Activated T-cell treated with anti-CD3 and anti-CD28 coated beads, Interleukin-2, amount 50 U/mL, for 24 hours (primary cell): ENCODE results near the gene SMARCB1.
A peak's percentile ranks its signal among the peaks of the same experiment; 100 is the strongest.
"Not testable (repeated sequence)": the region's sequence is repeated elsewhere in the genome, so short reads cannot be mapped to it uniquely, and the experiment has no call there.

Experiments
- DNase-seq: peaks from one replicate; pipeline ENCODE4 v3.0.0-alpha.2; 2020
- H3K27ac Mint-ChIP-seq: 2 replicates; pipeline ENCODE4 v1.8.0; 2020; ENCODE audit warnings: mild to moderate bottlenecking, mixed read lengths
- H3K27me3 Mint-ChIP-seq: 2 replicates; pipeline ENCODE4 v1.8.0; 2020; ENCODE audit warnings: mixed read lengths
- H3K36me3 Mint-ChIP-seq: 2 replicates; pipeline ENCODE4 v1.8.0; 2020; ENCODE audit warnings: low read depth, mixed read lengths
- H3K4me1 Mint-ChIP-seq: 2 replicates; pipeline ENCODE4 v1.8.0; 2020; ENCODE audit warnings: low read depth, mixed read lengths
- H3K4me3 Mint-ChIP-seq: 2 replicates; pipeline ENCODE4 v1.8.0; 2020; ENCODE audit warnings: mild to moderate bottlenecking, moderate library complexity, mixed read lengths
- H3K9me3 Mint-ChIP-seq: 2 replicates; pipeline ENCODE4 v1.8.0; 2020; ENCODE audit warnings: mixed read lengths

SMARCB1 gene

DNA sequence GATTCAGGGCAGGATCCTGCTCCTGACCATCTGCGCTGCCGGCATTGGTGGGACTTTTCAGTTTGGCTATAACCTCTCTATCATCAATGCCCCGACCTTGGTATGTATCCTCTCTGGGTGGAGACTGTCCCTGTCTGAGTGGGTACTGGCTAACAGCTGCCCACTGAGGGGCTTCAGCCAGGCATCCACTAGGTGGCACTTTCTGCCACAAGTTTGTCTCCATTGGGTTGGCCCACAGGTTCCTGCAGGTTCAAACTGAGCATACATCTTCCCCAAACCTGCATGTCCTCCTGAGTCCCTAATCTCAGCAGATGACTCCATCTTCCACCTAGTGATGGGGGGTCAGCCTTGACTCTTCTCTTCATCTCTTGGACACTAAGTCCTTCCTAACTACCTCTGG lies 75.3 kb downstream of the SMARCB1 start:
- Mint-ChIP-seq H3K27ac (peak overlapping the region; percentile 11), H3K4me3 (no peak overlapping the region), H3K4me1 (peaks cover 18% of the 10 kb centered on the region), H3K27me3 (no peaks in the 10 kb centered on the region), H3K9me3 (no peaks in the 10 kb centered on the region), H3K36me3 (no peaks in the 10 kb centered on the region)
- DNase-seq, result no peak

DNA sequence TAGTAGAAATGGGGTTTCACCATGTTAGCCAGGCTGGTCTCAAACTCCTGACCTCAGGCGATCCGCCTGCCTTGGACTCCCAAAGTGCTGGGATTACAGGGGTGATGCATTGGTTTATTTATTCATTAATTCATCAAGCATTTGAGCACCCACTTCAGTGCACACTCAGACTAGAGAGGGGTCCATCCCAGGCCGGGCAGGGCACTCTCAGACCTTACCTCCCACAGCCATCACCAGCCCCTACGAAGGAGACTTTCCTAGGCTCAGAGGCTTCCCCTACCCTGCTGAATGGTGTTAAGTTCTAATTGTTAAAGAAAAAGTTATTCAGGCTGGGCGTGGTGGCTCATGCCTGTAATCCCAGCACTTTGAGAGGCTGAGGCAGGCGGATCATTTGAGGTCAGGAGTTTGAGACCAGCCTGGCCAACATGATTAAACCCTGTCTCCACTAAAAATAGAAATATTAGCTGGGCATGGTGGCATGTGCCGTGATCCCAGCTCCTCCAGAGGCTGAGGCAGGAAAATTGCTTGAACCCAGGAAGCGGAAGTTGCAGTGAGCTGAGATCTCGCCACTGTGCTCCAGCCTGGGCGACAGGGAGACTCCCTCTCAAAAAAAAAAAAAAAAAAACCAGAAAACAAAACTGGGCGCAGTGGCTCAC lies 77.9 kb downstream of the SMARCB1 start:
- H3K27ac Mint-ChIP-seq, H3K4me3 Mint-ChIP-seq, DNase-seq, H3K27me3 Mint-ChIP-seq, H3K4me1 Mint-ChIP-seq, H3K9me3 Mint-ChIP-seq: not testable (repeated sequence)
- peaks cover 19% of the 10 kb centered on the region for H3K36me3 Mint-ChIP-seq

DNA sequence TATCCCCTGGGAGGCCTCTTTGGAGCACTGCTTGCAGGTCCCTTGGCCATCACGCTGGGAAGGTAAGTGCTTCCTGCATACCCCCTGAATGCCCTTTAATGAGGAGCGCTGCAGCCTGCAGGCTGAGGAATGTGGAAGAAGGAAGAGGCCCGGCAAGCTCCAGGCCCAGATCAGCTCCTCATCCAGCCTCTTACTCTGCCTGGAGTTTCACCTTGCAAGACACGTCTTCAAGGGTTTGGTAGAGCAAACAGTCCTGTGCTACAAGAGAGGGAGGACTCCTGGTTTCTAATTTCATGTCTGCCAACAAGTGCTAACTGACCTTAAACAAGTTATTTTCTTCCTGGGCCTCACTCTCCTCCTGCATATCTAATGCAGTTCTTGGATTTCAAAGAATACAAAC lies 81.8 kb downstream of the SMARCB1 start:
- H3K9me3 Mint-ChIP-seq, result no peaks in the 10 kb centered on the region
- H3K4me3 Mint-ChIP-seq, result no peak overlapping the region
- H3K27me3 Mint-ChIP-seq, result no peaks in the 10 kb centered on the region
- H3K36me3 Mint-ChIP-seq, result peaks cover 29% of the 10 kb centered on the region
- no peak for DNase-seq
- H3K4me1 Mint-ChIP-seq, result no peaks in the 10 kb centered on the region
- H3K27ac Mint-ChIP-seq, result no peak overlapping the region

DNA sequence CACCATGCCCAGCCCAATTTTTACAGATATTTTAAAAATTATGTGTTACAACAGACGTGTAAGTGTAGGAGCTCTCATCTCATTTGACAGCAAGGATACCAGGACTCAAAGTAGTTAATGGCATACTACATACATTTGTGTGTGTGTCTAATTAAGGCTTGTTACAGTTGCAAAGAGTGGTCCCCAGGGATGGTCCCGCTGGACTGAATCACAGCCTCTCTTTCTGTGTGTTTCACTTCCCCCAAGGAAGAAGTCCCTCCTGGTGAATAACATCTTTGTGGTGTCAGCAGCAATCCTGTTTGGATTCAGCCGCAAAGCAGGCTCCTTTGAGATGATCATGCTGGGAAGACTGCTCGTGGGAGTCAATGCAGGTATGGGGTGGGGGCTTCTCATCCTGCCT lies 88.1 kb downstream of the SMARCB1 start:
- Mint-ChIP-seq H3K4me3 (no peak overlapping the region), H3K27ac (no peak overlapping the region), H3K36me3 (peaks cover 24% of the 10 kb centered on the region), H3K9me3 (no peaks in the 10 kb centered on the region), H3K4me1 (no peaks in the 10 kb centered on the region), H3K27me3 (no peaks in the 10 kb centered on the region)
- DNase-seq, result no peak

DNA sequence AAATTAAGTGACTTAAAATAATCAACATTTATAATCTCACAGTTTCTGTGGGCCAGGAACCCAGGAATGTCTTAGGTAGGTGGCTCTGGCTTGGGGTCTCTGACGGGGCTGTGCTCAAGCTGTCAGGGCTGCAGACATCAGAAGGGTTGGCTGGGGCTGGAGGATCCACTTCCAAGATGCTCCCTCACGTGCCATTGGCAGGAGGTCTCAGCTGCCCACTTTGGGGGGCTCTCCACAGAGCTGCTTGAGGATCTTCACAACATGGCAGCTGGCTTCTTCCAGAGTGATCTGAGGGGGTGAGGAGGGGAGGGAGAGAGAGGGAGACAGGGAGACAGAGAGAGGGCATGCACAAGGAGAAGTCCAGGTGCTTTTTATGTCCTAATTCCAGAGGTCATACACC lies 89.0 kb downstream of the SMARCB1 start:
- Mint-ChIP-seq H3K36me3 (peaks cover 19% of the 10 kb centered on the region), H3K4me3 (no peak overlapping the region), H3K27ac (no peak overlapping the region), H3K9me3 (no peaks in the 10 kb centered on the region), H3K4me1 (no peaks in the 10 kb centered on the region), H3K27me3 (no peaks in the 10 kb centered on the region)
- DNase-seq, result no peak

DNA sequence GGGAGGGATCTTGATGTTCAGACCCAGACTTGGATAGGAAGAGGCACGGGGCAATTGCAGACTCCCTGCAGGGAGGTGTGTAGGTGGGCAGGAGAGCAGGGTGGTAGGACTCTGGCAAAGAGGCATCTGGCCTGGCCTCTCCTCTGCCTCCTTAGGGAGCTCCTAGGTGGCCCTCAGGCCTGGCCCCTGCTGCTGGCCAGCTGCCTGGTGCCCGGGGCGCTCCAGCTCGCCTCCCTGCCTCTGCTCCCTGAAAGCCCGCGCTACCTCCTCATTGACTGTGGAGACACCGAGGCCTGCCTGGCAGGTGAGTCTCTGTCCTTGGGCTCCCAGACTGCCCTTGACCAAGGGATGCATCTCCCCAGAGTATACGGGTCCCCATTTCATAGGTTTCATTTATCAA lies 90.8 kb downstream of the SMARCB1 start:
- Mint-ChIP-seq H3K36me3 (peaks cover 19% of the 10 kb centered on the region), H3K9me3 (no peaks in the 10 kb centered on the region), H3K4me3 (no peak overlapping the region), H3K4me1 (no peaks in the 10 kb centered on the region), H3K27me3 (no peaks in the 10 kb centered on the region), H3K27ac (no peak overlapping the region)
- DNase-seq, result no peak

DNA sequence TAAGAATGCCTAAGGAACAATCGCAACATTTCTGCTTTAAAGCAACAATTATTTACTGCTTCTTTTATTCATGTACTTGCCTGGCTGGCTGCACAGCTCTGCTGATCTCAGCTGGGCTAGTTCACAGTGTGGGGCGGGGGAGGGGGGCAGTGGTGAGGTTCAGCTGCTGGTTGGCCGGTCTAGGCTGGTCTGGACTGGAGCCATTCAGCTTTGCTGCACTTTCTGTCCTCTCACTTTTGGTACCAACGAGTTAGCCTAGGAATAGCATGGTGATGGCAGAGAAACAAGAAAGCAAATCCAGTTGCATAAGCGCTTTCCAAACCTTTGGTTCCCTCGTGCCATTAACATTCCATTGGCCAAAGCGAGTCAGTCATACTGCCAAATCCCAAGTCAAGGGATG lies 91.5 kb downstream of the SMARCB1 start:
- Mint-ChIP-seq H3K4me1 (no peaks in the 10 kb centered on the region), H3K27me3 (no peaks in the 10 kb centered on the region), H3K36me3 (peaks cover 17% of the 10 kb centered on the region), H3K27ac (no peak overlapping the region), H3K4me3 (no peak overlapping the region), H3K9me3 (no peaks in the 10 kb centered on the region)
- DNase-seq, result no peak

DNA sequence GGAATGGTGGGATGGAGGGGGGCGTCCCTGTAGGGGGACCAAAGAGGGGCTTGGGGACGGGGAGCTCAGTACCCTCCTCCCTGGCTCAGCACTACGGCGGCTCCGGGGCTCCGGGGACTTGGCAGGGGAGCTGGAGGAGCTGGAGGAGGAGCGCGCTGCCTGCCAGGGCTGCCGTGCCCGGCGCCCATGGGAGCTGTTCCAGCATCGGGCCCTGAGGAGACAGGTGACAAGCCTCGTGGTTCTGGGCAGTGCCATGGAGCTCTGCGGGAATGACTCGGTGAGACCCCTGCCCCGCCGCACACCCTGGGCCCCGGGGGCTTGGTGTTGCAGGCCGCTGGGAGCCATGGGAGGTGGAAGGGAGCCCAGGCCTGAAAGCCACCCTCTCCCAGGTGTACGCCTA lies 95.6 kb downstream of the SMARCB1 start:
- no peaks in the 10 kb centered on the region for H3K27me3 Mint-ChIP-seq
- DNase-seq, result no peak
- no peaks in the 10 kb centered on the region for H3K4me1 Mint-ChIP-seq
- H3K27ac Mint-ChIP-seq, result no peak overlapping the region
- no peaks in the 10 kb centered on the region for H3K9me3 Mint-ChIP-seq
- H3K36me3 Mint-ChIP-seq, result peaks cover 4% of the 10 kb centered on the region
- H3K4me3 Mint-ChIP-seq, result no peak overlapping the region

DNA sequence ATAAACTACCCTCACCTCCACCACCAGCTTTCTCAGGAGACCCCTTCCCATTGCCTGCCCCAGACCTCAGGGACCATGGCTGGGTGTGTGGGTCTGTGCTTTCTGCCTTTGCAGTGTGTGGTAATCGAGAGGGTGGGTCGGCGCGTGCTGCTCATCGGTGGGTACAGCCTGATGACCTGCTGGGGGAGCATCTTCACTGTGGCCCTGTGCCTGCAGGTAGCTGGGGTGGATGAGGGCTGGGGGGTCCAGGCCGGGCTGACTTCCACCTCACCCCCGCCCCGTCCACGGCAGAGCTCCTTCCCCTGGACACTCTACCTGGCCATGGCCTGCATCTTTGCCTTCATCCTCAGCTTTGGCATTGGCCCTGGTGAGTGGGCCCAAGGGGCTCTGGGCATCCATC lies 96.9 kb downstream of the SMARCB1 start:
- Mint-ChIP-seq H3K27me3 (no peaks in the 10 kb centered on the region), H3K4me3 (no peak overlapping the region), H3K27ac (no peak overlapping the region), H3K9me3 (no peaks in the 10 kb centered on the region), H3K4me1 (no peaks in the 10 kb centered on the region), H3K36me3 (no peaks in the 10 kb centered on the region)
- DNase-seq, result no peak

DNA sequence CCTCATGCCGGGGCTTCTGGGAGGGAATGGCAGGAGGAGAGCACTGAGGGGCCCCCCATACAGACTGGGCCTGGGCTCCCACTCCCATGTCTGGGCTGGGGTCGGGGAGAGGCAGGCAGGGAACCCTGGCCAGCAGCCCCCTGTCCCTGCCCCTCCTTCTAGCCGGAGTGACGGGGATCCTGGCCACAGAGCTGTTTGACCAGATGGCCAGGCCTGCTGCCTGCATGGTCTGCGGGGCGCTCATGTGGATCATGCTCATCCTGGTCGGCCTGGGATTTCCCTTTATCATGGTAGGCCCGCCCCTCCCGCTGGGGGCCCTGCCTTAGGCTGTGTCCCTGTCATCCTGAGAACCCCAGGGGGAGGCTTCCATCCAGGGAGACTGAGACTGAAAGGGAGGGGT lies 97.4 kb downstream of the SMARCB1 start:
- no peak for DNase-seq
- Mint-ChIP-seq H3K27me3 (no peaks in the 10 kb centered on the region), H3K4me3 (no peak overlapping the region), H3K4me1 (no peaks in the 10 kb centered on the region), H3K9me3 (no peaks in the 10 kb centered on the region), H3K36me3 (no peaks in the 10 kb centered on the region), H3K27ac (no peak overlapping the region)
